Measurements from ENCODE around the gene SYDE1.

SYDE1 gene

GRCh38 chr19:15114153-15114540 lies 6.9 kb downstream of the SYDE1 start:
- H3K79me2 ChIP-seq (ENCODE audit: insufficient read depth, low read depth) = no peaks in the 10 kb centered on the region
- no peak overlapping the region for H3K4me2 ChIP-seq
- H3K9ac ChIP-seq = no peak overlapping the region
- no peak for TF ChIP-seq CTCF (conservative IDR thresholded peaks at IDR 0.05; ENCODE audit: low read depth, low read length)
- peaks cover under 1% of the 10 kb centered on the region; the same call in 1 of the 2 replicates for H3K27me3 ChIP-seq (ENCODE audit: insufficient read depth, low read depth)
- H3K4me1 ChIP-seq (ENCODE audit: low read depth, poor library complexity, severe bottlenecking) = no peaks in the 10 kb centered on the region
- no peaks in the 10 kb centered on the region for H3K36me3 ChIP-seq (ENCODE audit: insufficient read depth)
- H3K27ac ChIP-seq = no peak overlapping the region
- H2AFZ ChIP-seq (ENCODE audit: low read depth) = no peak overlapping the region
- no peaks in the 10 kb centered on the region for H4K20me1 ChIP-seq (ENCODE audit: insufficient read depth)
- no peak overlapping the region for H3K4me3 ChIP-seq (IDR thresholded peaks at IDR 0.05; ENCODE audit: insufficient read depth, low read depth, low read length)

- H3K27me3 ChIP-seq (ENCODE audit: insufficient read depth, low read depth) = no peaks in the 10 kb centered on the region
- no peaks in the 10 kb centered on the region for H4K20me1 ChIP-seq (ENCODE audit: insufficient read depth)
- H3K79me2 ChIP-seq (ENCODE audit: insufficient read depth, low read depth) = no peaks in the 10 kb centered on the region
- no peaks in the 10 kb centered on the region for H3K4me1 ChIP-seq (ENCODE audit: low read depth, poor library complexity, severe bottlenecking)
- H3K4me3 ChIP-seq (IDR thresholded peaks at IDR 0.05; ENCODE audit: insufficient read depth, low read depth, low read length) = no peak overlapping the region
- no peak overlapping the region for H2AFZ ChIP-seq (ENCODE audit: low read depth)
- no peak for TF ChIP-seq CTCF (conservative IDR thresholded peaks at IDR 0.05; ENCODE audit: low read depth, low read length)
- H3K36me3 ChIP-seq (ENCODE audit: insufficient read depth) = no peaks in the 10 kb centered on the region
- no peak overlapping the region for H3K9ac ChIP-seq
- no peak overlapping the region for H3K4me2 ChIP-seq
- no peak overlapping the region for H3K27ac ChIP-seq
These were observed 7.9 kb downstream of the SYDE1 start for GRCh38 chr19:15115080-15115479.

- H3K27me3 ChIP-seq (ENCODE audit: insufficient read depth, low read depth) = no peaks in the 10 kb centered on the region
- no peaks in the 10 kb centered on the region for H3K4me1 ChIP-seq (ENCODE audit: low read depth, poor library complexity, severe bottlenecking)
- no peaks in the 10 kb centered on the region for H3K79me2 ChIP-seq (ENCODE audit: insufficient read depth, low read depth)
- no peak for TF ChIP-seq CTCF (conservative IDR thresholded peaks at IDR 0.05; ENCODE audit: low read depth, low read length)
- no peak overlapping the region for H3K4me2 ChIP-seq
- H3K9ac ChIP-seq = no peak overlapping the region
- H3K4me3 ChIP-seq (IDR thresholded peaks at IDR 0.05; ENCODE audit: insufficient read depth, low read depth, low read length) = no peak overlapping the region
- H2AFZ ChIP-seq (ENCODE audit: low read depth) = no peak overlapping the region
- H3K27ac ChIP-seq = no peak overlapping the region
- no peaks in the 10 kb centered on the region for H4K20me1 ChIP-seq (ENCODE audit: insufficient read depth)
- no peaks in the 10 kb centered on the region for H3K36me3 ChIP-seq (ENCODE audit: insufficient read depth)
These were observed 8.8 kb downstream of the SYDE1 start for GRCh38 chr19:15115762-15116615.

- Histone ChIP-seq H2AFZ (ENCODE audit: low read depth) (no peak overlapping the region), H4K20me1 (ENCODE audit: insufficient read depth) (no peaks in the 10 kb centered on the region), H3K27ac (no peak overlapping the region)
These were observed 9.7 kb downstream of the SYDE1 start for GRCh38 chr19:15116856-15117255.

More at GRCh38 chr19:15116856-15117255, 9.7 kb downstream of the SYDE1 start:
- H3K4me3 ChIP-seq (IDR thresholded peaks at IDR 0.05; ENCODE audit: insufficient read depth, low read depth, low read length) = no peak overlapping the region
- H3K9ac ChIP-seq = no peak overlapping the region
- no peak for TF ChIP-seq CTCF (conservative IDR thresholded peaks at IDR 0.05; ENCODE audit: low read depth, low read length)
- H3K4me2 ChIP-seq = no peak overlapping the region
- no peaks in the 10 kb centered on the region for H3K4me1 ChIP-seq (ENCODE audit: low read depth, poor library complexity, severe bottlenecking)
- no peaks in the 10 kb centered on the region for H3K36me3 ChIP-seq (ENCODE audit: insufficient read depth)
- H3K79me2 ChIP-seq (ENCODE audit: insufficient read depth, low read depth) = no peaks in the 10 kb centered on the region
- H3K27me3 ChIP-seq (ENCODE audit: insufficient read depth, low read depth) = no peaks in the 10 kb centered on the region
